ENCODE data around the gene STK10.
A peak's percentile ranks its signal among the peaks of the same experiment; 100 is the strongest.

STK10 gene

DNA sequence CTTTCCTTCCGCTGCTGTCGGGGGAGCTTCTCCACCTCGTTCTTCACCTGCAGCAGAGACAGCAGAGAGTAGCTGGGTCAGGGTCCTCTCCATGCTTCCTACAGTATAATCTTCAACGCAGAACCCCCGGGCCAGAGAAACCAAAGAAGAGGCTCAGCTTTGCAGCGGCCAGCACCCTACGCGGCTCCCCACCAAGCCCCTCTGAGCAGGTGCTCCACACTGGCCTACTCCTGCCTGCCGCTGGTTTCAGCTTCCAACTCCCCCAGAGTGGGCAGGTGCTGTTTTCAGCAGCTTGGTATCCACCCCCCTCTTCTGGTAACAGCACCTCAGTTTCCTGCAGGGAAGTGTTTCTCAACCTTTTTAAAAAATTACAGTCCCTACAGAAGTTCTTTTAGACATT, 123.3 kb downstream of the STK10 start:
- in situ Hi-C loops (cut with MboI; ENCODE audit: low pct_unique_long_range_greater_than_20kb, low sequenced_read_pairs, unreplicated experiment), result no loop called here
- no peak for DNase-seq (ENCODE audit: low spot score)
- TF ChIP-seq, protein P1, sequence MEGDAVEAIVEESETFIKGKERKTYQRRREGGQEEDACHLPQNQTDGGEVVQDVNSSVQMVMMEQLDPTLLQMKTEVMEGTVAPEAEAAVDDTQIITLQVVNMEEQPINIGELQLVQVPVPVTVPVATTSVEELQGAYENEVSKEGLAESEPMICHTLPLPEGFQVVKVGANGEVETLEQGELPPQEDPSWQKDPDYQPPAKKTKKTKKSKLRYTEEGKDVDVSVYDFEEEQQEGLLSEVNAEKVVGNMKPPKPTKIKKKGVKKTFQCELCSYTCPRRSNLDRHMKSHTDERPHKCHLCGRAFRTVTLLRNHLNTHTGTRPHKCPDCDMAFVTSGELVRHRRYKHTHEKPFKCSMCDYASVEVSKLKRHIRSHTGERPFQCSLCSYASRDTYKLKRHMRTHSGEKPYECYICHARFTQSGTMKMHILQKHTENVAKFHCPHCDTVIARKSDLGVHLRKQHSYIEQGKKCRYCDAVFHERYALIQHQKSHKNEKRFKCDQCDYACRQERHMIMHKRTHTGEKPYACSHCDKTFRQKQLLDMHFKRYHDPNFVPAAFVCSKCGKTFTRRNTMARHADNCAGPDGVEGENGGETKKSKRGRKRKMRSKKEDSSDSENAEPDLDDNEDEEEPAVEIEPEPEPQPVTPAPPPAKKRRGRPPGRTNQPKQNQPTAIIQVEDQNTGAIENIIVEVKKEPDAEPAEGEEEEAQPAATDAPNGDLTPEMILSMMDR (IDR thresholded peaks at IDR 0.05; ENCODE audit: extremely low read depth, insufficient read depth, missing control alignments), result no peak

DNA sequence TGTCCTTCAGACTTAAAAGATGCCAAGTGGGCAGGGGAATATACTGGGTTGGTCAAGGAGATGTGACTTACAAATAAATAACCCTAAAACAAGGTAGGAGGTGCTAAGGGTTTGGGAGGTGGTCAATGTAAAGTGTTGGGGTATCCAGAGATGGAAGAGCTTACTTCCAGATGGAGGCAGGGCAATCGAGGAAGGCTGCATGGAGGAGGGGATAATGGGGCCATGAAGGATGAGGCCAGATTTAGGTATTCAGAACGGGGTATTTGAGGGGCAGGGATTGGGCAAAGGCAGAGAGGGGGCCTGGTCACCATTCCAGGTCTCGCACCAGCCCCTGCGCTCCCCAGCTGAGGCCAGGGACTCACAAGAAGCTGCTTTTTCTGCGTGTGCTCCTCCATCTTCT, 123.7 kb downstream of the STK10 start:
- in situ Hi-C loops (cut with MboI; ENCODE audit: low pct_unique_long_range_greater_than_20kb, low sequenced_read_pairs, unreplicated experiment), result no loop called here
- no peak for DNase-seq (ENCODE audit: low spot score)

DNA sequence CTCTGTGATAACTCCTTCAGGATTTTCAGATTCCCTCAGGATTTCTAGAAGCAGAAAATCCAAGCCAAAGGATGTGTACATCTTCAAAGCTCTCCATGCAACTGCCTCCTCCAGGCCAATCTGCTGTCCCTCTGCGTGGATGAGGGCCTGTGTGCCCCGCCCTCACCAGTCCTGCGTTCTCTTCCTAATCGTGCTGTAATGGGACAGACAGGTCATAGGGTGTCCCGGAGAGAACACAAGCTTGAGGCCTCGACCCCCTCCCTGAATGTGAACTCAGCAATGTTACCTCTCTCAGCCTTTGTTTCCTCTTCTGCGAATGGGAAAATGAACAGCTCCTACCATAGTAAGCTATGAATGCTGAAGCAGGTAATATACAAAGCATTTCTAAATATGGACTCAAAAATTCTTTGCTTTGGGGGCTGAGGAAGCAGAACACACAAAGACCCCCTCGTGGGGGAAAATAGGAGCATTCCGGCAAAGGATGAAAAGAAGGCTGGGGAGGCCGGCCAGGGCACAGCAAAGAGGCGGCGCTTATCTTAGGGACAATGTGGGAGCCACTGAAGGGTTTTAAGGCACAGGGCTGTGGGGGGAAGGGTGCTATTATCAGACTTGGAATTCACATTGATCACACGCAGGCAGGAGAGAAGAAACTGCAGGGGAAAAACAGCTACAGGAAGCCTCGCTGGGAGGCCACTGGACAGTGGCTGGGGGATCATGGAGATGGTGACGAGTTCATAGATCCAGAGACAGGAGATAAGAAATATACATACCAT, 124.4 kb downstream of the STK10 start:
- no peak for DNase-seq (ENCODE audit: low spot score)
- in situ Hi-C loops (cut with MboI; ENCODE audit: low pct_unique_long_range_greater_than_20kb, low sequenced_read_pairs, unreplicated experiment), result no loop called here
- TF ChIP-seq, protein P1 (IDR thresholded peaks at IDR 0.05; ENCODE audit: extremely low read depth, insufficient read depth, missing control alignments), result no peak

More for the DNA sequence above, 123.7 kb downstream of the STK10 start:
- TF ChIP-seq, protein P1 (IDR thresholded peaks at IDR 0.05; ENCODE audit: extremely low read depth, insufficient read depth, missing control alignments), result no peak

DNA sequence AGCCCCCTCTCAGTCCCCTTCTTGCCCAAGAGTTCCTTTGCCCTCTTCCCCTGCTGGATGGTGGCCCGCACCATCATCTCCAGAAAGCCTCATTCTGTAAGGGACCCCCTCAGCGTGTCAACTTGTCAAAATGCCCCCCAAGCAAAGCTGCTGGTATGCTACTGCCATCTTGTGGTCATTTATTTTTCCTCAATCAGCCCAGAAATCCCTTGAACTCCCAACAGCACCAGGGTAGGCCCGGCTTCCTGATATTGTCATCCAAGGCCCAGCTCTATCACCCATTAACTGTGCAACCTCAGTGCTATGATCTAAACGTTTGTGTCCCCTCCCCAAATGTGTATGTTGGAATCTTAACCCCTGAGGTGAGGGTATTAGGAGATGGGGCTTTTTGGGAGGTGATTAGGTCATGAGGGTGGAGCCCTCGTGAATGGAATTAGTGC, 128.3 kb downstream of the STK10 start:
- in situ Hi-C loops (cut with MboI; ENCODE audit: low pct_unique_long_range_greater_than_20kb, low sequenced_read_pairs, unreplicated experiment), result no loop called here
- TF ChIP-seq, protein P1 (IDR thresholded peaks at IDR 0.05; ENCODE audit: extremely low read depth, insufficient read depth, missing control alignments), result peak; percentile 50
- DNase-seq (ENCODE audit: low spot score), result no peak

DNA sequence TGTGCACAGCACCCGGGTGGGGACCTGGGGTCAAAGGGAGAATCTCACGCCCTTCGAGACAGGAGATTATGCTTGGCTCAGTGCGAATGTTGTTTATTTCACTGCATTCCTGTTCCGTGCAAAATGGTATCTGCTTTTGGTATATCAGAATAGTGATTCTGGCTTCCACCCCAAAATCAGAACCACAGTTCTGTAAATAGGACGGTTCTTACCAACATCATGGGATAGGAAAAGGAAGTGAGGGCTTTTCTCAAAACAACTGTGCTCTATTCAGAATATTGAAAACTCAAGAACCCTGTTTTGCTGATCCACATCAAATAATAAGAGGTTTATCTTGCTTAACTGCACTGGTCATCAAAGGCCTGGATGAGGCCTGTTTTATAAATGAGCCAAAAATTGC, 129.9 kb downstream of the STK10 start:
- in situ Hi-C loops (cut with MboI; ENCODE audit: low pct_unique_long_range_greater_than_20kb, low sequenced_read_pairs, unreplicated experiment), result no loop called here
- TF ChIP-seq, protein P1 (IDR thresholded peaks at IDR 0.05; ENCODE audit: extremely low read depth, insufficient read depth, missing control alignments), result no peak
- DNase-seq (ENCODE audit: low spot score), result no peak

DNA sequence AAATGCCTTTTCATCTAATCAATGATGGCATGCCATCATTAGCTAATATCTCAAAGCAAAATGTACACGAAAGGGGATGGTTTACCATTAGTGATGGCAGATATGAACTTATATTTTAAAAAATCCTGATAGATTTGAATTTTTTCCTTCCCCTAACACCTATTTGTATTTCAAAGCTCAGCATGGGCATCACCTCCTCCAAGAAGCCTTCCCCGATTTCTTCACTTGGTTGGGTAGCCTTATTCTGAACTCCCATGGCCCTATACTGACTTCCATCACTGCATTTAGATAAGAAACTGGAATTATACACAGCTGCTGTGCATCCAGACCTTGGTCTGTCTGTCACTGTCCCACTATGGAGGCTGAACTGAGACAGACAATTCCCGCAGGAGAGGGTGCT, 132.0 kb downstream of the STK10 start:
- DNase-seq (ENCODE audit: low spot score), result no peak
- TF ChIP-seq, protein P1 (IDR thresholded peaks at IDR 0.05; ENCODE audit: extremely low read depth, insufficient read depth, missing control alignments), result no peak
- in situ Hi-C loops (cut with MboI; ENCODE audit: low pct_unique_long_range_greater_than_20kb, low sequenced_read_pairs, unreplicated experiment), result no loop called here

Measured in GM13977 (cell line).